T-helper 1 cell treated with Interleukin-12 subunit alpha and Interleukin-12 subunit beta and Interleukin-4 antibody, amounts not matched to agents 30 μg/mL and 1 μg/mL, for 36 hours (primary cell): ENCODE data around the gene SLX9.

ENCODE experiments used
- H3K27ac Mint-ChIP-seq: one replicate; pipeline ENCODE4 v1.8.0; 2021; ENCODE audit warnings: mild to moderate bottlenecking, mixed read lengths
- H3K27me3 Mint-ChIP-seq: one replicate; pipeline ENCODE4 v1.8.0; 2021; ENCODE audit warnings: low read depth, mixed read lengths
- H3K36me3 Mint-ChIP-seq: one replicate; pipeline ENCODE4 v1.8.0; 2021; ENCODE audit warnings: low read depth, mixed read lengths
- H3K4me1 Mint-ChIP-seq: one replicate; pipeline ENCODE4 v1.8.0; 2021; ENCODE audit warnings: low read depth, mixed read lengths
- H3K4me3 Mint-ChIP-seq: one replicate; pipeline ENCODE4 v1.8.0; 2021; ENCODE audit warnings: mild to moderate bottlenecking, moderate library complexity, mixed read lengths
- H3K9me3 Mint-ChIP-seq: one replicate; pipeline ENCODE4 v1.8.0; 2021; ENCODE audit warnings: mixed read lengths

The SLX9 gene

DNA sequence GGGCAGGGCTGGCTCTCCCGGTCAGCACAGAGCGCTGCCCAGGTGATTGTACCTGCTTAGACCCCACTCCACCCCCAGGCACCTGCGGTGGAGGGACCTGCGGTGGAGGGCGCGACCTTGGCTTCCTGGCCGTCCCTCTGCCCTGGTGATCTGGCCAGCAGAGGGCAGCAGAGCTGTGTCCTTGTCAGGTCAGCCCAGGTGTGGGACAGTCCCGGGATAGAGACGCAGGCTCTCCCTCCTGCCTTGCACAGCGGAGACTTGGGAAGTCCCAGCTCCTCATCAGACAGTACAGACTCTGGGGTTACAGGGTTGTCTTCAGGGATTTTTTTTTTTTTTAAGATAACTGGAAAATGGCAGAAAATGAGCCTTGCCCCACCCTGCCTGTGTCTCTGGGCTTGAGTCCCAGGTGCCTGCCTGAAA is 10.0 kb downstream of the SLX9 start:
- H3K27ac Mint-ChIP-seq = no peak overlapping the region

DNA sequence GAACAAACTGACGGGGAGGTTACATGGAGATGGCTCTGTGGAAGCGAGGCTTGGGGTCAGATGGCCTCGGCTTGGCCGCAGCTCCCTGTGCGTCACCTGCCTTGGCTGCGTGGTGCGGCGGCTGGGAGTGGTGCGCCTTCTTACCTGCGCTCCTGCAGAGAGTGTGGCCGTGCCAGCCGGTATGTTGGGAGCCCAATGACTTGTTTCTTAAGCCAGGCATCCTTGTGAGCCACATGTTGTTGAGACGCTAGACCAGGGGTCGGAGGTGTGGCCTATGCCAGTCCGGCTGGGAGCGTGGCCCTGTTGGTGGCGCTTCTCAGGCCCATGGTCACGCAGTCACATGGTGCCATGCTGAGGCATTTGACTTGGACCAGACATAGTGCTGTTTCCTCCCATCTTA is 10.5 kb downstream of the SLX9 start:
- Mint-ChIP-seq H3K27ac (no peak overlapping the region), H3K27me3 (no peaks in the 10 kb centered on the region), H3K36me3 (peaks cover 6% of the 10 kb centered on the region), H3K9me3 (no peaks in the 10 kb centered on the region), H3K4me1 (peaks cover 3% of the 10 kb centered on the region), H3K4me3 (no peak overlapping the region)

More for the DNA sequence above, 10.0 kb downstream of the SLX9 start:
- H3K36me3 Mint-ChIP-seq = peaks cover 9% of the 10 kb centered on the region
- no peaks in the 10 kb centered on the region for H3K9me3 Mint-ChIP-seq
- peaks cover 3% of the 10 kb centered on the region for H3K4me1 Mint-ChIP-seq
- no peak overlapping the region for H3K4me3 Mint-ChIP-seq
- H3K27me3 Mint-ChIP-seq = no peaks in the 10 kb centered on the region

DNA sequence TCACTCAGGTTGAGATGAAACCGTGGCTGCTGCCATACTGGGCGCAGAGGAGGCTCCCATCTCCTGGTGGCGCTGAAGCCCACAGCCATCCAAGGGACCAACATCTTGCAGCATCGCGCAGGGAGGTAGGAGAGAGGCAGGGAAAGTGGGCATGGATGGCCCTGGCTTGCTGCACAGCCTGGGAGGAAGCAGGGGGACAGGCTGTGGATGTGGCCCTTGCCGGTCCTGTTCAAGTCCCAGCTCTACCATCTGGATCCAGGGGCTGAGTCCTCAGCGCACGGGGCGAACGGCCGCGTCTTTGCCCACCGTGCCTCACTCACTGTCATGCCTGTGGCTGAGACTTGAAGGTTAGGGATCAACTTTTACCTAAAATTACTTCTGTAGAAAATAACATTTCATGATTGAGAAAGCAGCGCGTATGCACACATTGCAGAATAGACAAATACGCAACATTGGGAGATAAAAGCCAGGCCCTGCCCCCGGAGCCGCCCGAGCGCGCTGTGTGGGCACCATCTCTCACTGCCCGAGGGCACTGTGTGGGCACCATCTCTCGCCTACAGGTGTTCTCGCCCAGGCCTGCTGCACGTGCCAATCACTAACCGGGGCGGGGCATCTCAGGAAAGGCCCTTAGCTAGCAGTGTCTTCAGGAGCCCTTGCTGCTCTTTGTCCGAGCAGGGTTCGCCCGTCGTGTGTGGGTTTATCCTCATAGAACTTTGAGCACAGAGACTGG is 11.5 kb downstream of the SLX9 start:
- H3K4me1 Mint-ChIP-seq = peaks cover 3% of the 10 kb centered on the region
- no peak overlapping the region for H3K27ac Mint-ChIP-seq
- no peak overlapping the region for H3K4me3 Mint-ChIP-seq
- no peaks in the 10 kb centered on the region for H3K36me3 Mint-ChIP-seq
- no peaks in the 10 kb centered on the region for H3K27me3 Mint-ChIP-seq
- no peaks in the 10 kb centered on the region for H3K9me3 Mint-ChIP-seq

DNA sequence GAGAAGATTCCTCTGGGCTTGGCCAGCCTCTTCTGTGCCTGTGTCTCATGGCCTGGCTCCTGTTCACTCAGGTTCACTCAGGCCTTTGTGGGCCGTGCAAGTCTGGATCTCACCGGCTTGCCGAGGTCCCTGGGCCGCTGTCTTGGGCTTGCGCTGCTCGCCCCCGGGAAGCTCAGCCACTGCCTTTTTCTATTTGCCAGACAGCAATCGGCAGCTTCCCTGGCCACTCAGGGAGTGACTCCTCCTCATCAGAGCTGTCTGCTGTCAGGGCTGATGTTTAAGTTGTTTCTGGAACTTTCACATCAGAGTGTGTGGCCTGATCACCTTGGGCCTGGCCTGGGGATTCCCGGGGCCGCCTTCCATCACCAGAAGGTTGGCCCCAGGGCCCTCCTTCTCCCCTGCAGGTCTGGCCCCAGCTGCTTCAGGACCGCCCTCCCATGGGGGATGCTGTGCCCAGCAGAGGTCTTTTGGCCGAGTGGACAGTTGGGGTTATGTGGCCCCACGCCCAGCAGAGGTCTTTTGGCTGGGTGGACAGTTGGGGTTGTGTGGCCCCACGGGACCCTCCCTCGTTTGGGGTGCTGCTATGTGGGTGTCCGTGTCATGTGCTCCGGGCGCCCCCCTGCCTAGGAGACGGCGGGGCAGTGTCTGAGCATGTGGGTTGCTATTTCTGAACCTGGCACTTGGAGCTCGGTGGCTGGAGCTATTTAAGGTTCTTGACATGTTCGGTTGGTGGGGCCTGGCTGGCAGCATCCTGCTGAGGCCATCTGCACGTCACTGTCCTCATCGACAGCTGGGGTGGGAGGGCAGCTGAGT is 12.5 kb downstream of the SLX9 start:
- Mint-ChIP-seq H3K36me3 (no peaks in the 10 kb centered on the region), H3K9me3 (no peaks in the 10 kb centered on the region), H3K4me3 (no peak overlapping the region), H3K4me1 (peaks cover 3% of the 10 kb centered on the region), H3K27me3 (no peaks in the 10 kb centered on the region), H3K27ac (no peak overlapping the region)

DNA sequence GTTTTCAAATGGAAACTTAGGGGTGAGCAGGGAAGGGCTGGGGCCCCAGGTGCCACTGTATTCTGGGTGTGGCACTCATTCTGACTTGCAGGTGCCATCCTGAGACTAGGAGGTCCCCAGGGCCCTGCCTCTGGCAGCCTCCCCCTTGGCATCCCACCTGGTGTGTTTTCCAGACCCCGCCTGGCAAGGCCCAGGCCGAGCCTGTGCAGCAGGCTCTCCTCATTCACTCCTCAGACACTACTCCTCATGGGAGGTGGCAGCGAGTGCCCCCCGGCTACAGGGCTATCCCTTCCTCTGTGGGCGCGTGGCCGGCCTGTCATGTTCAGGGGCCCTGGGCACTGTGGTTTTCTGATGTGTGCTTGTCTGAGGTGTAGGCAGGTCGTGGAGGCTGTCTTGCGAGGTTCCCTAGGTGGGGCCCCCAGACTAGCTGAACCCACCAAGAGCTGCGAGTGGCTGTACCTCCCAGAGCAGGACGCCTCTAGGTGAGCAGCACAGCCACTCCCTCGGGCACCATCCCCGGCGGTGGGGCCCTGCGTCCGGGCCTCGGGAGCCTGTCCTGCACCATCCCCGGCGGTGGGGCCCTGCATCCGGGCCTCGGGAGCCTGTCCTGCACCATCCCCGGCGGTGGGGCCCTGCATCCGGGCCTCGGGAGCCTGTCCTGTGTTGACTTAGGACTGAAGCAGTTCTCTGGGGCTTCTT is 13.2 kb downstream of the SLX9 start:
- Mint-ChIP-seq H3K36me3 (peaks cover 2% of the 10 kb centered on the region), H3K9me3 (no peaks in the 10 kb centered on the region), H3K27me3 (no peaks in the 10 kb centered on the region), H3K4me3 (no peak overlapping the region), H3K4me1 (peaks cover 3% of the 10 kb centered on the region), H3K27ac (no peak overlapping the region)

DNA sequence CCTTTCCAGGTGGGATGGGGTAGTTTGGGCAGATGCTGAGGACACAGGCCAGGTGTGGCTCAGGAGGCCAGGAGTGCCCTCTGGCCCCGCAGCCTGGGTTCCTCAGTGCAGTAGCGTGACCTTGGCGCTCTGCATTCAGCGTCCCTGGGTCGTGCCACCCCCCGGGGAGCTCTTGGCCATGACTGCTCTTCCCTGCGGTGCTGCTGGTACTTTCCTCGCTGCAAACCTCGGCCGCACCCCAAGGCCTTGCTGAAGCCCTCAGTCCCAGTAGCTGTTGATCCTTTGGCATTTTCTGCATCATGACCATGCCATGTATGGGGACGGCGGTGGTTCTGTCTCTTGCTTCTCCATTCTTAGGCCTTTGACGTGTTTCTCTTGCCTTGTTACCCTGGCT is 13.8 kb downstream of the SLX9 start:
- no peak overlapping the region for H3K4me3 Mint-ChIP-seq
- H3K27me3 Mint-ChIP-seq = no peaks in the 10 kb centered on the region
- H3K4me1 Mint-ChIP-seq = peaks cover 3% of the 10 kb centered on the region
- no peak overlapping the region for H3K27ac Mint-ChIP-seq
- H3K36me3 Mint-ChIP-seq = peaks cover 2% of the 10 kb centered on the region
- no peaks in the 10 kb centered on the region for H3K9me3 Mint-ChIP-seq

DNA sequence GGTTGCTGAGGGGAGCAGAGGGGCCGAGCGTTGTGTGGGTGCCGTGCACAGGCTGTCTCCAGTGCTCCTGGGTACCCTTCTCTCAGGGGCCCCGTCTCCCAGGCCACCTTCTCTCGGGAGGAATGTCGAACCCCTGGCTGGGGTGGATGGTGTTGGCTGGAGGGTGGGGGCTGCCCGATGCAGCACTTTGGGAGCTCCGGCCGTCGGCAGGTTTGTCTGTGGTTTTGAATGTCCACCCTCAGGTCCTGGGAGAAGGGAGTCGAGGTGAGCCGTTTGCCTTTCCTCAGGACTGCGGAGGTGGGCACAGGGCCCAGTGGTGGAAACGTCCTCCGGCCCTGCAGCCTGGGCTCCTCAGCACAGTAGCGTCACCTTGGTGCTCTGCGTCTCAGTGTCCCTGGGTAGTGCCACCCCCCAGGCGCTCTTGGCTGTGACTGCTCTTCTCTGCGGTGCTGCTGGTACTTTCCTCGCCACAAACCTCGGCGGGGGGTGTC is 14.5 kb downstream of the SLX9 start:
- Mint-ChIP-seq H3K36me3 (peaks cover 2% of the 10 kb centered on the region), H3K9me3 (no peaks in the 10 kb centered on the region), H3K27me3 (no peaks in the 10 kb centered on the region), H3K4me1 (peaks cover 3% of the 10 kb centered on the region), H3K4me3 (no peak overlapping the region), H3K27ac (no peak overlapping the region)

DNA sequence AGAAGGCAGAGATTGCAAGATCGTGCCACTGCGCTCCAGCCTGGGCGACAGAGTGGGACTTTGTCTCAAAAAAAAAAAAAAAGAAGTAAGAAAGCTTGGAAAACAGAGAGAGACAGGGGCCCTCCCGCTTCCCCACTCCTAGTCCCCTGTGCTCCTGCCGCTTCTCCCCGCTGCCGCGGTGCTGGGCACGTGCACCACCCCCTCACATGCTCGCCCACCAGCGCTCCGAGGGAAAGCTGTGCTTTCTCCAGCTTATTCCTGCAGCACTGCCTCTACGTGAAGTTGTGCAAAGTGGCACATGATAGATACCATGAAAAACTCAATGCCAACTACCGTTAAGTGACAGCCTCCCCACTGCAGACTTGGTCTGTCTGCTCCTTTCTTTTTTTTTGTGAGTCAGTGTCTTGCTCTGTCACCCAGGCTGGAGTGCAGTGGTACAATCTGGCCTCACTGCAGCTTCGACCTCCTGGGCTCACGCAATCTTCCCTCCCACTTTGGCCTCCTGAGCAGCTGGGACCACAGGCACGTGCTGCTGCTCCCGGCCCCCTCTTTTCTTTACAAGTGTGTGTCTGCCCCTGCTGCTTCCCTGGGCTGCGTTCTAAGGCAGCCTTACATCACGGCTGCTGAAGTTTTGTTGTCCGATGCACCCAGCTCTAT is 15.4 kb downstream of the SLX9 start:
- H3K27ac Mint-ChIP-seq = no peak overlapping the region
- no peak overlapping the region for H3K4me3 Mint-ChIP-seq
- peaks cover 2% of the 10 kb centered on the region for H3K36me3 Mint-ChIP-seq
- H3K4me1 Mint-ChIP-seq = no peaks in the 10 kb centered on the region
- no peaks in the 10 kb centered on the region for H3K27me3 Mint-ChIP-seq
- H3K9me3 Mint-ChIP-seq = no peaks in the 10 kb centered on the region

DNA sequence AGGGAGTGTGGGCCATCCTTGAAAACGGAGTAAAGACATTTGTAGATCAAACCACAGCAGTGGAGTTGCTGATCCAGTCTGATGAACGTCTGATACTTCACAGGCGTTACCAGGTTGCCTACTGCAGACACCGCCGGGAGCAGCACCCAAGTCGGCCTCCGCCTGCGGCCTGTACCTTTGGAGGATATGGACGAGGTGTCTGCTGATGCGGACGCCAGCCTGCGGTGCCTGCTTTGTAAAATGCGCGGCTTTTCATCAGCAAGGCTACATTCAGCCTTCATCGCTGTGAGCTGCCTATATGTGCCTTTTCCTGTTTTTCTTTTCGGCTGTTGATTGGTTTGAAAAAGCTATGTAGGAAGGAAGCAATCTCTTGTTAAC is 16.0 kb downstream of the SLX9 start:
- H3K27me3 Mint-ChIP-seq = no peaks in the 10 kb centered on the region
- no peaks in the 10 kb centered on the region for H3K4me1 Mint-ChIP-seq
- H3K27ac Mint-ChIP-seq = no peak overlapping the region
- H3K9me3 Mint-ChIP-seq = no peaks in the 10 kb centered on the region
- H3K4me3 Mint-ChIP-seq = no peak overlapping the region
- peaks cover 4% of the 10 kb centered on the region for H3K36me3 Mint-ChIP-seq

DNA sequence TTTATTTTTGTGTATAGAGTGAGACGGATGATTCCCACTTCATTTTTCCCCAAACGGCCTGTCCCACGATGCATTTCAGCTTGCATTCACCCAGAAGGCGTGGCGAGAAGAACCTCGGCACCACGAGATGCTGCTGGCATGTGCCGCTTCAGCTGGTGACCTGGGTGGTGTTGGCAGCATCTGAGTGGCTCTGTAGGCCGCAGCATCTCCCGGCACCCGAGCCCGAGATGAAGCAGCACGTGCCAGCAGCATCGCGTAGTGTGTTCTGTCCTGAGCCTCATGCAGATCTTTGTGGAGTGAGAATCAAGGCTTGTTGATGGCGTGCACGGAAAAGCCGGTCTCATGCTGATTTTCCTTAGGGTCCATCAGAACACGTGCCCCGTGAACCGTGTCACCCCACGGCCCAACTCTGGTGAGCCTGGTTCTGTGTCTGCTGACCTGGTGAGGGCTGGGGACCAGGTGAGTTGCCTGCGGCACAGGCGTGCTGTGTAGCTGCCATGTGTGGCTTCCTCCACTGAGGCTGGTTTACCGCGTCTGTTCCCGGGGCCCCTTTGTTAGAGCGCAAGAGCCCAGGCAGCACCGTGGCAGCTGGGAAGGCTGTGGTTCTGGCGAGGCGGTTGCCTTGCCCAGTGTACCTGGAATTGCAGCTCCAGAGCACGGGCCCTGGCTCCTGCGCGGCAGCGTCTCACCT is 16.7 kb downstream of the SLX9 start:
- Mint-ChIP-seq H3K27ac (no peak overlapping the region), H3K4me3 (no peak overlapping the region), H3K27me3 (no peaks in the 10 kb centered on the region), H3K9me3 (no peaks in the 10 kb centered on the region), H3K4me1 (no peaks in the 10 kb centered on the region), H3K36me3 (peaks cover 6% of the 10 kb centered on the region)

DNA sequence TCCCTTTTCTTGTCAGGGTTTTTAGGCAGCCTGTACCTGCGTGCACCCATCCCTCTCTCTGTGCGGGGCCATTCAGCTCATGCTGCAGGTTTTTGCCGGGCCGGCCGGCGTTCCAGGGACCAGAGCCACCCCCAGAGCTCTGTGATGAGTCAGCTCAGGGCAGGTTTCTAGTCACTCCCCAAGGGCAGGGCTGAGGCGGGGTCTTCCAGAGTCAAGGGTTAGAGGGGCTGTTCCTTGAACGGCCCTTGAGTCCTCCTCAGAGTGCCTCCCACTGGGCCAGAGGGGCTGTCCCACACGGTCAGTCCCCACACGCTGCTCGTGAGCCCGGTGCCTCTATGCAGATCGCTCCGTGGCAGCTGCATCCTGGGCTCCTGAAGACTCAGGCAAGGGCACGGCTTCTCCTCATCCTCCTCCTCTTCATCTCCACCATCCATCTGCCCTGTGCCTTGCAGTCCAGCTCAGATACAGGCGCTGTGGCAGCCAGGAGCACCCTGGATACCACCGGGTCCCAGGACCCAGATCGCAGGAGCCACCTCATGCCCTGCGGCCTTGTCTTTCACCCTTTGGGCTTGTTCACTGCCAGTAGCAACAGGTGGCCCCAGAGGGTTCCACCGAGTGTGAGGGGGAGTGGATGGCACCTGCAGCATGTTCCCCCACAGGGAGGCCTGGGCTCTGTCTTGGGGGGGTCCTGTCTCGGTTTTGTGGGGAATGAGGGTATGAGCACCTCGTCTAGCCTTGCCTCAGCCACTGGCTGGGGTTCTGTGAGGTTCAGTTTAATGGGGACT is 17.4 kb downstream of the SLX9 start:
- Mint-ChIP-seq H3K9me3 (no peaks in the 10 kb centered on the region), H3K4me1 (no peaks in the 10 kb centered on the region), H3K27ac (no peak overlapping the region), H3K4me3 (no peak overlapping the region), H3K36me3 (peaks cover 7% of the 10 kb centered on the region), H3K27me3 (no peaks in the 10 kb centered on the region)

DNA sequence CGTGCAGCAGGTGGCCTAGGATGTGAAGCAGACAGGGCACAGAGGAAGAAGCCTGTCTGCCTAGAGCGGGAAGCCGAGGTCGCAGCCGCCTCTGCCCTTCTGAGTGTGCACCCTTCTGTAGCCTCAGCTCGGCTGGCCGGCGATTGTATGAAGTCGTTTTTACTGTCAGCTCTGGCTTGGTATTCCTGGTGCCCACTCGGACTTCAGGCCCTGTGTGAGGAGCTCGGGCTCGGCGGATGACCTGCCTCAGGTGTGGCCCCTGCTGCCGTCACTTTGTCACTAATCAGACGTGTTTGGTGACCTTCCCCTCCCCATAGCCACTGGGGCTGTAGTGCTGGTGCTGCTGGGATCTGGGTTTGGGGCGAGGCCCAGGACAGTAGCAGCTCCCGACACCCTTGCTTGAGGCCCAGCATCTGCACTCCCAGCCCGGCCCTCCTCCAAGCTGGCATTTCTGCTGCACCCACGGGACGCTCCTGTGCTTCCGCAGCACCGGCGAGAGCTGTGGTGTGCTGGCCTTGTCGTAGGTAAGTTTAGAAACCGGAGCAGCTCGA is 18.1 kb downstream of the SLX9 start:
- peaks cover 8% of the 10 kb centered on the region for H3K36me3 Mint-ChIP-seq
- H3K9me3 Mint-ChIP-seq = no peaks in the 10 kb centered on the region
- no peaks in the 10 kb centered on the region for H3K27me3 Mint-ChIP-seq
- no peaks in the 10 kb centered on the region for H3K4me1 Mint-ChIP-seq
- H3K4me3 Mint-ChIP-seq = no peak overlapping the region
- no peak overlapping the region for H3K27ac Mint-ChIP-seq

DNA sequence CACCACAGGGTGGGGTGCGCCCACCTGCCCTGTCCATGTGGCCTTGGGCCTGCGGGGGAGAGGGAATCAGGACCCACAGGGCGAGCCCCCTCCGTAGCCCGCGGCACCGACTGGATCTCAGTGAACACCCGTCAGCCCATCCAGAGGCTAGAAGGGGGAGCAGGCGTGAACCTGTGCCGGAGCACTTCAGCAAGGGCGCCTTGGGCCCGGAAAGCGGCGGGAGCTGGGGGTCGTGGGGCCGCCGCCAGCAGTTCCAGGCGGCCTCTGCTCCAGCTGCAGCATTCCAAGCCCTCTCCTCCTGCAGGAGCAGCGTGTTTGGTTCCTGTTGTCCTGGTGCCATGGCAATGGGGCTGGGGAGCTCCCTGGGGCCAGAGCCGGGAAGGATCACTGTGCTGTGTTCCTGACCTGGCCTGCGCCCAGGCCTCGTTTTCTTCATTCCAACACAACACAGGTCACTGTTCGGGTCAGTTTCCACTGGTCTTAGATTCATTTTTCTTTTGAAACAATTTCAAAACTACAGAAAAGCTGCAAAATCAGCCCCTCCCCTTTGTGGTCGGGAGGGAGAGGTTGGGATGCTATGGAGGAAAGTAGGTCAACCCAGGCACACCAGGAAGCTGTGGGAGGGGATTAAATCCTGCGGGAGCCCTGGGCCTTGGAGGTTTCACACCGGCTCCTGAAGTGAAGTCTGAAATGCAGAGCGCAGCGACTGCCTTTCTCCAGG is 18.8 kb downstream of the SLX9 start:
- H3K4me1 Mint-ChIP-seq = no peaks in the 10 kb centered on the region
- H3K36me3 Mint-ChIP-seq = peaks cover 10% of the 10 kb centered on the region
- H3K4me3 Mint-ChIP-seq = no peak overlapping the region
- no peaks in the 10 kb centered on the region for H3K9me3 Mint-ChIP-seq
- H3K27ac Mint-ChIP-seq = no peak overlapping the region
- no peaks in the 10 kb centered on the region for H3K27me3 Mint-ChIP-seq
